IMR-90 (cell line): ENCODE measurements around the gene NPPB. TPM values are rescaled to one million over a fixed set of nuclear protein-coding genes. Genes with fewer than 3 reads are reported as not detected.

Source experiments
- ATAC-seq: fragments of 200-7000 bp; cut with Tn5 transposase; 2 replicates; pipeline ENCODE4 v1.9.1; 2020; ENCODE audit warnings: low read depth, mild to moderate bottlenecking, moderate library complexity
- BruUV-seq: library from RNA; stranded (reverse); fragments of 400-500 nt; replicated peaks from 2 replicates; lab custom pipeline; 2021; lab: Mats Ljungman, UMichigan
- CTCF ChIA-PET: fragments of 300-600 bp; formaldehyde crosslinking; extraction: SDS; loops from one replicate; lab custom pipeline; 2021; ENCODE audit warnings: antibody characterized with exemption; lab: Yijun Ruan, JAX
- POLR2A ChIA-PET: fragments of 300-600 bp; sonication (Branson Sonifier 250); formaldehyde crosslinking; loops from one replicate; lab custom pipeline; 2022; ENCODE audit warnings: antibody characterized with exemption; ENCODE audit not compliant: unreplicated experiment; lab: Charles Lee
- DNase-seq: peaks from one replicate; pipeline ENCODE4 v3.0.0; 2013
- H2AFZ ChIP-seq: replicated peaks from 2 replicates; pipeline ENCODE3; 2013; ENCODE audit warnings: low read length, mild to moderate bottlenecking; ENCODE audit not compliant: poor library complexity
- H2AK5ac ChIP-seq: 2 replicates; pipeline ENCODE4 v1.6.1; 2013; ENCODE audit warnings: low read depth, low read length, inconsistent platforms
- H2AK9ac ChIP-seq: replicated peaks from 2 replicates; pipeline ENCODE3; 2013; ENCODE audit warnings: mild to moderate bottlenecking, low read depth, low read length, moderate library complexity; ENCODE audit not compliant: poor library complexity
- H2BK120ac ChIP-seq: 2 replicates; pipeline ENCODE4 v1.6.1; 2013; ENCODE audit warnings: low read depth, low read length, inconsistent platforms
- H2BK15ac ChIP-seq: 3 replicates; pipeline ENCODE4 v1.6.1; 2013; ENCODE audit warnings: low read depth, low read length, inconsistent platforms
- H2BK20ac ChIP-seq: 2 replicates; pipeline ENCODE4 v1.6.1; 2013; ENCODE audit warnings: low read depth, mild to moderate bottlenecking, inconsistent platforms, low read length, moderate library complexity
- H2BK5ac ChIP-seq: 2 replicates; pipeline ENCODE4 v1.6.1; 2013; ENCODE audit warnings: mild to moderate bottlenecking, low read depth, low read length, inconsistent platforms; ENCODE audit not compliant: poor library complexity, severe bottlenecking
- H3K14ac ChIP-seq: replicated peaks from 2 replicates; pipeline ENCODE4 v1.6.1; 2013; ENCODE audit warnings: low read depth, low read length, inconsistent platforms
- H3K18ac ChIP-seq: 2 replicates; pipeline ENCODE4 v1.6.1; 2013; ENCODE audit warnings: low read depth, low read length, control low read depth
- H3K23ac ChIP-seq: 2 replicates; pipeline ENCODE4 v1.6.1; 2013; ENCODE audit warnings: low read depth, low read length, inconsistent platforms
- H3K27ac ChIP-seq: 2 replicates; pipeline ENCODE4 v1.5.1; 2013; ENCODE audit warnings: mild to moderate bottlenecking, control low read depth, low read length; ENCODE audit not compliant: insufficient read depth
- H3K27me3 ChIP-seq: 2 replicates; pipeline ENCODE4 v1.6.1; 2013; ENCODE audit warnings: low read length; ENCODE audit not compliant: control insufficient read depth, insufficient read depth
- H3K36me3 ChIP-seq: 2 replicates; pipeline ENCODE4 v1.6.1; 2013; ENCODE audit warnings: low read length, mixed read lengths; ENCODE audit not compliant: control insufficient read depth, insufficient read depth
- H3K4ac ChIP-seq: 2 replicates; pipeline ENCODE4 v1.6.1; 2013; ENCODE audit warnings: low read depth, low read length, inconsistent platforms
- H3K4me1 ChIP-seq: 2 replicates; pipeline ENCODE4 v1.6.1; 2013; ENCODE audit warnings: low read length, mixed read lengths; ENCODE audit not compliant: control insufficient read depth, insufficient read depth
- H3K4me2 ChIP-seq: 2 replicates; pipeline ENCODE4 v1.6.1; 2013; ENCODE audit warnings: low read depth, mild to moderate bottlenecking, control low read depth, low read length, moderate library complexity
- H3K4me3 ChIP-seq: 2 replicates; pipeline ENCODE4 v1.5.1; 2013; ENCODE audit warnings: low read depth, mild to moderate bottlenecking, control low read depth, low read length, moderate library complexity; ENCODE audit not compliant: insufficient read depth
- H3K56ac ChIP-seq: 2 replicates; pipeline ENCODE4 v1.6.1; 2013; ENCODE audit warnings: low read length, inconsistent platforms; ENCODE audit not compliant: insufficient read depth; ENCODE audit errors: extremely low read depth
- H3K79me1 ChIP-seq, 2 experiments: 2 replicates each; pipeline ENCODE4 v1.6.1; 2013; ENCODE audit warnings: low read length in 2 of 2, inconsistent platforms in 1 of 2, low read depth in 1 of 2
- H3K9ac ChIP-seq: 2 replicates; pipeline ENCODE4 v1.6.1; 2013; ENCODE audit warnings: low read depth, low read length, control low read depth
- H3K9me1 ChIP-seq: 2 replicates; pipeline ENCODE4 v1.6.1; 2013; ENCODE audit warnings: low read length, inconsistent platforms; ENCODE audit not compliant: insufficient read depth
- H3K9me3 ChIP-seq: 2 replicates; pipeline ENCODE4 v1.6.1; 2013; ENCODE audit warnings: low read length; ENCODE audit not compliant: control insufficient read depth, insufficient read depth
- H4K20me1 ChIP-seq: 2 replicates; pipeline ENCODE4 v1.6.1; 2013; ENCODE audit warnings: low read length, inconsistent platforms; ENCODE audit not compliant: insufficient read depth
- H4K5ac ChIP-seq: 2 replicates; pipeline ENCODE4 v1.6.1; 2013; ENCODE audit warnings: mild to moderate bottlenecking, low read depth, low read length, control low read depth
- H4K8ac ChIP-seq, 2 experiments: 2 replicates each; pipeline ENCODE4 v1.6.1; 2013; ENCODE audit warnings: low read depth in 2 of 2, low read length in 2 of 2, control low read depth in 1 of 2, inconsistent platforms in 1 of 2
- H4K91ac ChIP-seq: 2 replicates; pipeline ENCODE4 v1.6.1; 2013; ENCODE audit warnings: low read depth, low read length, inconsistent platforms; ENCODE audit not compliant: insufficient read depth
- CEBPB ChIP-seq: IDR thresholded peaks from 2 replicates; pipeline ENCODE4 v1.6.1; 2012; ENCODE audit warnings: low read depth, low read length, improper control_type of control experiment
- CHD1 ChIP-seq: IDR thresholded peaks from 2 replicates; pipeline ENCODE4 v1.6.1; 2012; ENCODE audit warnings: low read depth, low read length, improper control_type of control experiment
- CTCF ChIP-seq: conservative IDR thresholded peaks from 2 replicates; pipeline ENCODE4 v1.5.1; 2012; ENCODE audit warnings: mild to moderate bottlenecking, low read depth, low read length, improper control_type of control experiment
- ELK1 ChIP-seq: fragments of 150-350 bp; IDR thresholded peaks from 2 replicates; pipeline ENCODE4 v1.6.1; 2016; ENCODE audit warnings: low read depth, mild to moderate bottlenecking, low read length, moderate library complexity, borderline replicate concordance
- FOS ChIP-seq: fragments of 150-350 bp; IDR thresholded peaks from 2 replicates; pipeline ENCODE4 v1.6.1; 2016; ENCODE audit warnings: low read depth, low read length
- MAFK ChIP-seq: IDR thresholded peaks from 2 replicates; pipeline ENCODE4 v1.6.1; 2012; ENCODE audit warnings: low read depth, low read length, improper control_type of control experiment
- MAZ ChIP-seq: IDR thresholded peaks from 2 replicates; pipeline ENCODE4 v1.6.1; 2012; ENCODE audit warnings: low read depth, mild to moderate bottlenecking, low read length, improper control_type of control experiment, moderate library complexity, borderline replicate concordance
- MXI1 ChIP-seq: IDR thresholded peaks from 2 replicates; pipeline ENCODE4 v1.6.1; 2012; ENCODE audit warnings: low read depth, mild to moderate bottlenecking, low read length, moderate library complexity, borderline replicate concordance
- NFE2L2 ChIP-seq: fragments of 150-350 bp; IDR thresholded peaks from 2 replicates; pipeline ENCODE4 v1.6.1; 2016; ENCODE audit warnings: low read depth, mild to moderate bottlenecking, low read length
- POLR2A ChIP-seq: IDR thresholded peaks from 2 replicates; pipeline ENCODE4 v1.6.1; 2012; ENCODE audit warnings: mild to moderate bottlenecking, low read depth, low read length
- RAD21 ChIP-seq: IDR thresholded peaks from 2 replicates; pipeline ENCODE4 v1.6.1; 2012; ENCODE audit warnings: low read length, improper control_type of control experiment
- RCOR1 ChIP-seq: IDR thresholded peaks from 2 replicates; pipeline ENCODE4 v1.6.1; 2012; ENCODE audit warnings: mild to moderate bottlenecking, low read length, improper control_type of control experiment; ENCODE audit not compliant: insufficient replicate concordance
- RFX5 ChIP-seq: IDR thresholded peaks from 2 replicates; pipeline ENCODE4 v1.8.0; 2012; ENCODE audit warnings: low read depth, mild to moderate bottlenecking, low read length, moderate library complexity
- SMC3 ChIP-seq: fragments of 150-350 bp; IDR thresholded peaks from 2 replicates; pipeline ENCODE4 v1.6.1; 2016; ENCODE audit warnings: low read depth, mild to moderate bottlenecking, antibody characterized with exemption, low read length, moderate library complexity
- USF2 ChIP-seq: fragments of 150-350 bp; IDR thresholded peaks from 2 replicates; pipeline ENCODE4 v1.6.1; 2017; ENCODE audit warnings: mild to moderate bottlenecking, antibody characterized with exemption, low read length, low read depth
- WGBS, 2 experiments: methylation state at CpG; one replicate each; pipeline versions ENCODE4 v1.1.5 to v1.1.7; 2013; ENCODE audit warnings: missing lambda C conversion rate in 2 of 2; ENCODE audit not compliant: insufficient read length in 1 of 2; ENCODE audit errors: extremely low coverage in 2 of 2; 5-methylcytosine and 5-hydroxymethylcytosine counted together
- dilution Hi-C: fragments of 300-500 bp; cut with HindIII; formaldehyde crosslinking; loops from one replicate; pipeline ENCODE4 v1.14.3; 2018; ENCODE audit warnings: low sequenced_read_pairs; ENCODE audit not compliant: unreplicated experiment
- in situ Hi-C: fragments of 300-500 bp; cut with MboI; formaldehyde crosslinking; loops from 3 replicates; pipeline ENCODE4 v1.14.3; 2019; ENCODE audit warnings: low sequenced_read_pairs, inconsistent platforms, mixed read lengths
- intact Hi-C: fragments of 100-400 bp; cut with micrococcal nuclease; formaldehyde crosslinking; loops from 2 replicates; pipeline ENCODE4 v1.10.0; 2022
- polyA plus RNA-seq, 3 experiments: library from polyadenylated mRNA; depleted of rRNA; stranded (reverse); fragments of >200 nt; gene quantifications; 2 replicates each; pipeline ENCODE4 v1.2.3, GENCODE V29; 2012; ENCODE audit warnings: low replicate concordance in 1 of 3
- total RNA-seq: library from RNA; depleted of rRNA; stranded (reverse); fragments of >200 nt; gene quantifications from 2 replicates; pipeline ENCODE4 v1.2.3, GENCODE V29; 2012

Gene NPPB
- total and polyA plus RNA-seq, 2 of the 4 experiments (the other 2 are of a cell fraction), result not detected

- Histone ChIP-seq H2BK20ac (no peak overlapping the region), H3K9ac (no peak overlapping the region), H3K4me1 (peaks cover 2% of the 10 kb centered on the region; the same call in 1 of the 2 replicates), H2BK5ac (no peak overlapping the region), H3K4me3 (no peak overlapping the region), H3K9me1 (0 out of 2 replicates have a peak, but pooled peaks cover 4% of the 10 kb centered on the region), H2AFZ (no peak overlapping the region), H4K91ac (no peak overlapping the region), H3K18ac (no peak overlapping the region), H3K36me3 (peaks cover 8% of the 10 kb centered on the region; the same call in 1 of the 2 replicates), H3K9me3 (no peaks in the 10 kb centered on the region), H3K79me1 (no peaks in the 10 kb centered on the region), H4K20me1 (peaks cover 7% of the 10 kb centered on the region; the same call in 1 of the 2 replicates), H4K8ac (no peak overlapping the region), H4K5ac (no peak overlapping the region), H3K56ac (no peak overlapping the region), H3K27ac (no peak overlapping the region), H2BK15ac (no peak overlapping the region), H2AK9ac (no peak overlapping the region), H3K4ac (no peak overlapping the region), H3K4me2 (no peak overlapping the region), H3K27me3 (peaks cover 14% of the 10 kb centered on the region), H2BK120ac (no peak overlapping the region), H2AK5ac (no peak overlapping the region), H3K14ac (no peak overlapping the region), H3K23ac (no peak overlapping the region)
- ChIA-PET CTCF (no interaction called here), POLR2A (no interaction called here)
- 88% methylated on average over 3 of the region's 7 CpGs; no CpG with 5 or more reads in 1 of the 2 experiments for WGBS, 2 experiments
- in situ Hi-C loops, result no loop called here
- intact Hi-C loops, result no loop called here
- no peak for ATAC-seq
- BruUV-seq, result no TSS peak
- DNase-seq, result no peak
- TF ChIP-seq NFE2L2 (no peak), MAFK (no peak), CEBPB (no peak), CHD1 (no peak), RFX5 (no peak), RCOR1 (no peak), ELK1 (no peak), FOS (no peak), USF2 (no peak), CTCF (no peak), RAD21 (no peak), POLR2A (no peak), MXI1 (no peak), SMC3 (no peak), MAZ (no peak)
- dilution Hi-C loops, result no loop called here
These were observed 7.6 kb downstream of the NPPB start for GRCh38 chr1:11851180-11851579.
